ACHN (cell line): ENCODE measurements around the gene ERVFRD-1.

Source experiments
- DNase-seq: peaks from one replicate; pipeline ENCODE4 v3.0.0-alpha.2; 2015
- in situ Hi-C: cut with HindIII; loops from 2 replicates; pipeline ENCODE4 v1.10.0; 2017; ENCODE audit warnings: low sequenced_read_pairs, low pct_ligation_motif_present, low pct_unique_long_range_greater_than_20kb

ERVFRD-1 gene

GRCh38 chr6:11064836-11065235 is 46.7 kb downstream of the ERVFRD-1 start:
- in situ Hi-C loops: no loop called here

GRCh38 chr6:11062715-11063114 is 48.8 kb downstream of the ERVFRD-1 start:
- no peak for DNase-seq
- in situ Hi-C loops: no loop called here

More at GRCh38 chr6:11064836-11065235, 46.7 kb downstream of the ERVFRD-1 start:
- no peak for DNase-seq

- no peak for DNase-seq
- in situ Hi-C loops: no loop called here
These were observed 49.4 kb downstream of the ERVFRD-1 start for GRCh38 chr6:11062083-11062482.

DNA sequence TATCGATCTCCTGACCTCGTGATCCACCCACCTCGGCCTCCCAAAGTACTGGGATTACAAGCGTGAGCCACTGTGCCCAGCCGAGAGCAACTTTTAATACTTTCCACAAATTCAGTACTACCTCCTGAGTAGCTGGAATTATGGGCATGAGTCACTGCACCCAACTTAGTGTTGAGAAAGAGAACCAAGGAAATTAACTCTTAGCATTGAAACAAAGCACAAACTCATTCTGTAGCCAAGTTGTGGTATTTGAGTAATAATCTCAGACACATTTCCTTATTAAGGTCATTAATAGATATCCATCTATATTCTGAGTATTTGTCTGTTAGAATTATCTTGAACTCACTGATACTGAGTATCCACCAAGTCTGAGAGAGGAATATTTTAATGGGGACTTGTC is 53.1 kb downstream of the ERVFRD-1 start:
- in situ Hi-C loops: no loop called here

GRCh38 chr6:11056871-11057270 is 54.7 kb downstream of the ERVFRD-1 start:
- no peak for DNase-seq
- in situ Hi-C loops: no loop called here

More for the DNA sequence above, 53.1 kb downstream of the ERVFRD-1 start:
- no peak for DNase-seq

DNA sequence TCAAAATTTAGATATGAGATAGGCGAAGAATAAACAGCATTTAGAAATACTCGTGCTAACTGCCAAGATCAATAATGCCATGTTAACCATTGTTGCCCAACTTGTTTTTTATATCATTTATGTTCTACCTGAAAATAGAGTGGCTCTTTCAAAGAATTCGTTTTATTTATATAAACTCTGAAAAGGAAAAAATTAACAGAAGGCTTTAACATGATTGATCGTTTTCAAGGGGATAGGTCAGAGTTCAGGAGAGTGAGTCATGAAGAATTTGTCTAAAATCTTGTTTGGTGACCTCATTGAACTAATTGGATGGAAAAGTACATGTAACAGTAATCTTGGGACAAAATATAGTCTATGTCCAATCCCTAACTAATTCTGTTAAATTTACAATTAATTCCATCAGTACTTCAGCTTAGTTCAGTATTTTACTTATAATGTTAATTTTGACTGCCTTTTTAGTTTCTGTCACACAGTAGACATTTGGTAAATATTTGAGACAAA is 56.3 kb downstream of the ERVFRD-1 start:
- no peak for DNase-seq
- in situ Hi-C loops: no loop called here

DNA sequence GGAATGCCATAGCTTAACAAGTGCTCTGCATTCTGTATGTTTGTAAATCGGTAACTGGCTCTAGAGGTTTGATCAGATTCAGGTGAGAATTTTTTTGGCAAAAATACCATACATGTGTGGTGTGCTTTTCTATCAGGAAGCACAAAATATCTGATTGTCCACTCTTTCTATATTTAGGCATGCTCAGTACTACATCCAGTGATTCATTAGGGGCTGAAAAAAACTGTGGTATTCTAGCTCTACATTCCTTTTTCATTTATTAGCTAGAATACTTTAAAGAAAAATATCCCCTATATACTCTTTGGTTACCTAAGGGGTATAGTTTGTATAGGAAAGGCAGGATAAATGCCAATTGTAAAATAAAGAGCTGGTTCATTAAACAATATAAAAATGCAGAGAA is 56.8 kb downstream of the ERVFRD-1 start:
- no peak for DNase-seq
- in situ Hi-C loops: no loop called here

DNA sequence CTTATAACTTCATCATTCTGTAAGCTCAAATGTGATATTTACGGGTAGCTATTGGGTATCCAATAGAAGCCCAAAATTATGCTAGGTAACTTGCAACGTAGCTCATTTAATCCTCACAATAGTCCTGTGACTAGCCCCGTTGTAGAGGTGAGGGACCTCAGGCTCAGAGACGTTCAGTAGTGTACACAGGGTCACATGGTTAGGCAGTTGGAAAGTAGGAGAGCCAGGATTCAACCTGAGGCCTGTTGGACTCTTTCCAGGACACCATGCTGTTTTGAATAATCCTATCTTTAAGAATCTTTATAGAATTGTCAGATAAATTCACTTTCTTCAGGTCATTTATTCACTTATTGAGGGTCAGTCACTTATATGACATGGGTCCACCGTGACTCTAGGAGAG is 58.2 kb downstream of the ERVFRD-1 start:
- in situ Hi-C loops: no loop called here
- no peak for DNase-seq
